DMS114 treated with DMSO at 0.1 percent for 48 hours (cell line): Measurements from ENCODE around the gene PRIM2.
"Not testable (repeated sequence)": the region's sequence is repeated elsewhere in the genome, so short reads cannot be mapped to it uniquely, and the experiment has no call there.

ENCODE experiments used
- DNase-seq: peaks from one replicate; lab custom pipeline; 2025; ENCODE audit not compliant: unreplicated experiment; lab: John Stamatoyannopoulos, UW

The PRIM2 gene

GRCh38 chr6:57307850-57308249, 9.6 kb upstream of the PRIM2 start:
- no peak for DNase-seq

GRCh38 chr6:57308755-57309154, 8.7 kb upstream of the PRIM2 start:
- not testable (repeated sequence) for DNase-seq

GRCh38 chr6:57310095-57310816, 7.2 kb upstream of the PRIM2 start:
- not testable (repeated sequence) for DNase-seq

GRCh38 chr6:57310817-57311157, 6.6 kb upstream of the PRIM2 start:
- no peak for DNase-seq

- not testable (repeated sequence) for DNase-seq
These were observed 6.0 kb upstream of the PRIM2 start for GRCh38 chr6:57311300-57312003.

- DNase-seq: no peak
These were observed 5.5 kb upstream of the PRIM2 start for GRCh38 chr6:57312004-57312345.

- DNase-seq: no peak
These were observed 4.4 kb upstream of the PRIM2 start for GRCh38 chr6:57313009-57313408.

- DNase-seq: no peak
These were observed 3.5 kb upstream of the PRIM2 start for GRCh38 chr6:57313711-57314471.

GRCh38 chr6:57315111-57315510, 2.3 kb upstream of the PRIM2 start:
- DNase-seq: no peak

- DNase-seq: no peak
These were observed 1.6 kb upstream of the PRIM2 start for GRCh38 chr6:57315851-57316250.

GRCh38 chr6:57316581-57317059, 810 bp upstream of the PRIM2 start:
- peak; percentile 92 for DNase-seq

- DNase-seq: peak; percentile 30
These were observed 7.1 kb downstream of the PRIM2 start for GRCh38 chr6:57324538-57324937.

- DNase-seq: no peak
These were observed 9.9 kb downstream of the PRIM2 start for GRCh38 chr6:57327311-57327710.

GRCh38 chr6:57328074-57328473, 10.6 kb downstream of the PRIM2 start:
- no peak for DNase-seq

GRCh38 chr6:57329933-57330332, 12.5 kb downstream of the PRIM2 start:
- no peak for DNase-seq

GRCh38 chr6:57342148-57342669, 24.8 kb downstream of the PRIM2 start:
- no peak for DNase-seq

GRCh38 chr6:57343342-57343741, 25.9 kb downstream of the PRIM2 start:
- DNase-seq: not testable (repeated sequence)

GRCh38 chr6:57346715-57347114, 29.3 kb downstream of the PRIM2 start:
- DNase-seq: not testable (repeated sequence)

GRCh38 chr6:57347597-57347996, 30.2 kb downstream of the PRIM2 start:
- not testable (repeated sequence) for DNase-seq

GRCh38 chr6:57350443-57350842, 33.0 kb downstream of the PRIM2 start:
- not testable (repeated sequence) for DNase-seq

- DNase-seq: not testable (repeated sequence)
These were observed 35.2 kb downstream of the PRIM2 start for GRCh38 chr6:57352596-57352995.

- DNase-seq: not testable (repeated sequence)
These were observed 40.9 kb downstream of the PRIM2 start for GRCh38 chr6:57358319-57358718.
